Astrocyte (in vitro differentiated cells and primary cell): ENCODE results near the gene CNP. TPM values are rescaled to one million over a fixed set of nuclear protein-coding genes. Genes with fewer than 3 reads are reported as not detected.

Source experiments
- DNase-seq: peaks from one replicate; pipeline ENCODE4 v3.0.0-alpha.2; 2010; ENCODE audit warnings: low read depth
- FAIRE-seq: peaks from 2 replicates; lab custom pipeline; 2011; peaks lifted over from hg19 to GRCh38; lab: Jason Lieb, UNC
- H2AFZ ChIP-seq: 2 replicates; pipeline ENCODE4 v1.6.0; 2012; ENCODE audit warnings: low read depth, low read length, inconsistent platforms
- H3K27ac ChIP-seq: 2 replicates; pipeline ENCODE4 v1.5.1; 2011; ENCODE audit warnings: low read depth, low read length, inconsistent platforms
- H3K27me3 ChIP-seq: 2 replicates; pipeline ENCODE4 v1.6.0; 2011; ENCODE audit warnings: low read length, inconsistent platforms; ENCODE audit not compliant: insufficient read depth
- H3K36me3 ChIP-seq: 2 replicates; pipeline ENCODE4 v1.5.1; 2011; ENCODE audit warnings: low read length, inconsistent platforms; ENCODE audit not compliant: insufficient read depth
- H3K4me1 ChIP-seq: 2 replicates; pipeline ENCODE4 v1.5.1; 2011; ENCODE audit warnings: low read length, inconsistent platforms; ENCODE audit not compliant: insufficient read depth
- H3K4me2 ChIP-seq: 2 replicates; pipeline ENCODE4 v1.6.0; 2012; ENCODE audit warnings: low read length, inconsistent platforms
- H3K4me3 ChIP-seq: 2 replicates; pipeline ENCODE4 v1.5.1; 2011; ENCODE audit warnings: low read depth, mild to moderate bottlenecking, low read length, inconsistent platforms; ENCODE audit not compliant: insufficient read depth
- H3K79me2 ChIP-seq: 2 replicates; pipeline ENCODE4 v1.6.0; 2012; ENCODE audit warnings: mild to moderate bottlenecking, low read length, inconsistent platforms; ENCODE audit not compliant: insufficient read depth
- H3K9ac ChIP-seq: 2 replicates; pipeline ENCODE4 v1.6.0; 2012; ENCODE audit warnings: mild to moderate bottlenecking, low read length, inconsistent platforms
- H3K9me3 ChIP-seq: 2 replicates; pipeline ENCODE4 v1.5.1; 2012; ENCODE audit warnings: low read depth, mild to moderate bottlenecking, low read length, inconsistent platforms; ENCODE audit not compliant: insufficient read depth
- H4K20me1 ChIP-seq: 2 replicates; pipeline ENCODE4 v1.6.0; 2012; ENCODE audit warnings: low read length, inconsistent platforms; ENCODE audit not compliant: insufficient read depth
- H3K27ac Mint-ChIP-seq: one replicate; pipeline ENCODE4 v1.8.0; 2021; ENCODE audit warnings: mild to moderate bottlenecking, mixed read lengths; ENCODE audit not compliant: unreplicated experiment
- H3K27me3 Mint-ChIP-seq: one replicate; pipeline ENCODE4 v1.8.0; 2021; ENCODE audit warnings: low read depth, mixed read lengths; ENCODE audit not compliant: unreplicated experiment
- H3K36me3 Mint-ChIP-seq: one replicate; pipeline ENCODE4 v1.8.0; 2021; ENCODE audit warnings: low read depth, mixed read lengths; ENCODE audit not compliant: unreplicated experiment
- H3K4me1 Mint-ChIP-seq: one replicate; pipeline ENCODE4 v1.8.0; 2021; ENCODE audit warnings: low read depth, mixed read lengths; ENCODE audit not compliant: unreplicated experiment
- H3K4me3 Mint-ChIP-seq: one replicate; pipeline ENCODE4 v1.8.0; 2021; ENCODE audit warnings: mild to moderate bottlenecking, moderate library complexity, mixed read lengths; ENCODE audit not compliant: unreplicated experiment
- H3K9me3 Mint-ChIP-seq: one replicate; pipeline ENCODE4 v1.8.0; 2021; ENCODE audit warnings: mild to moderate bottlenecking, mixed read lengths; ENCODE audit not compliant: unreplicated experiment
- CTCF ChIP-seq: IDR thresholded peaks from 2 replicates; pipeline ENCODE4 v1.5.1; 2011; ENCODE audit warnings: low read depth, mild to moderate bottlenecking, inconsistent platforms, low read length, moderate library complexity; ENCODE audit not compliant: insufficient read depth
- EZH2 ChIP-seq: IDR thresholded peaks from 2 replicates; pipeline ENCODE4 v1.6.1; 2012; ENCODE audit warnings: mild to moderate bottlenecking, low read length, inconsistent platforms; ENCODE audit not compliant: insufficient read depth
- total RNA-seq: library from RNA; stranded (reverse); gene quantifications from 2 replicates; pipeline ENCODE4 v1.2.1, GENCODE V29; 2021

The CNP gene
- total RNA-seq, 1 donor from 2014 or later: 169 TPM

GRCh38 chr17:41974658-41975057, 8.1 kb downstream of the CNP start:
- peaks cover 43% of the 10 kb centered on the region for H3K36me3 ChIP-seq
- H3K9me3 ChIP-seq: no peaks in the 10 kb centered on the region
- Mint-ChIP-seq H3K36me3 (peaks cover 29% of the 10 kb centered on the region), H3K4me1 (peaks cover 8% of the 10 kb centered on the region), H3K9me3 (no peaks in the 10 kb centered on the region), H3K27ac (peak overlapping the region; percentile 34), H3K4me3 (no peak overlapping the region), H3K27me3 (no peaks in the 10 kb centered on the region)
- no peak overlapping the region for H3K4me3 ChIP-seq
- FAIRE-seq (no peak), DNase-seq (no peak)
- no peak overlapping the region for H3K9ac ChIP-seq
- H2AFZ ChIP-seq: no peak overlapping the region
- H3K4me1 ChIP-seq: no peaks in the 10 kb centered on the region
- TF ChIP-seq CTCF: no peak
- no peak for TF ChIP-seq EZH2
- H3K27ac ChIP-seq: no peak overlapping the region
- peaks cover 35% of the 10 kb centered on the region for H3K79me2 ChIP-seq
- no peak overlapping the region for H3K4me2 ChIP-seq
- H4K20me1 ChIP-seq: peaks cover 63% of the 10 kb centered on the region
- H3K27me3 ChIP-seq: no peaks in the 10 kb centered on the region

GRCh38 chr17:41975099-41976083, 8.8 kb downstream of the CNP start:
- Histone ChIP-seq H4K20me1 (peaks cover 61% of the 10 kb centered on the region), H3K4me2 (no peak overlapping the region), H3K4me3 (no peak overlapping the region), H3K27ac (no peak overlapping the region), H3K9me3 (no peaks in the 10 kb centered on the region), H3K9ac (no peak overlapping the region), H3K27me3 (no peaks in the 10 kb centered on the region), H2AFZ (no peak overlapping the region), H3K36me3 (peaks cover 43% of the 10 kb centered on the region), H3K79me2 (peaks cover 29% of the 10 kb centered on the region), H3K4me1 (no peaks in the 10 kb centered on the region)
- Mint-ChIP-seq H3K36me3 (peaks cover 28% of the 10 kb centered on the region), H3K4me1 (peaks cover 8% of the 10 kb centered on the region), H3K27me3 (no peaks in the 10 kb centered on the region), H3K27ac (no peak overlapping the region), H3K4me3 (no peak overlapping the region), H3K9me3 (no peaks in the 10 kb centered on the region)
- TF ChIP-seq EZH2 (no peak), CTCF (no peak)
- DNase-seq: peak; percentile 31
- FAIRE-seq: no peak
